CD4-positive, alpha-beta T cell treated with Interleukin-17A for 1 hour (primary cell): ENCODE results near the gene TMEM271.
"Not testable (repeated sequence)": the region's sequence is repeated elsewhere in the genome, so short reads cannot be mapped to it uniquely, and the experiment has no call there.

Experiments
- DNase-seq: peaks from one replicate; pipeline ENCODE4 v3.0.0-alpha.2; 2020

TMEM271 gene

DNA sequence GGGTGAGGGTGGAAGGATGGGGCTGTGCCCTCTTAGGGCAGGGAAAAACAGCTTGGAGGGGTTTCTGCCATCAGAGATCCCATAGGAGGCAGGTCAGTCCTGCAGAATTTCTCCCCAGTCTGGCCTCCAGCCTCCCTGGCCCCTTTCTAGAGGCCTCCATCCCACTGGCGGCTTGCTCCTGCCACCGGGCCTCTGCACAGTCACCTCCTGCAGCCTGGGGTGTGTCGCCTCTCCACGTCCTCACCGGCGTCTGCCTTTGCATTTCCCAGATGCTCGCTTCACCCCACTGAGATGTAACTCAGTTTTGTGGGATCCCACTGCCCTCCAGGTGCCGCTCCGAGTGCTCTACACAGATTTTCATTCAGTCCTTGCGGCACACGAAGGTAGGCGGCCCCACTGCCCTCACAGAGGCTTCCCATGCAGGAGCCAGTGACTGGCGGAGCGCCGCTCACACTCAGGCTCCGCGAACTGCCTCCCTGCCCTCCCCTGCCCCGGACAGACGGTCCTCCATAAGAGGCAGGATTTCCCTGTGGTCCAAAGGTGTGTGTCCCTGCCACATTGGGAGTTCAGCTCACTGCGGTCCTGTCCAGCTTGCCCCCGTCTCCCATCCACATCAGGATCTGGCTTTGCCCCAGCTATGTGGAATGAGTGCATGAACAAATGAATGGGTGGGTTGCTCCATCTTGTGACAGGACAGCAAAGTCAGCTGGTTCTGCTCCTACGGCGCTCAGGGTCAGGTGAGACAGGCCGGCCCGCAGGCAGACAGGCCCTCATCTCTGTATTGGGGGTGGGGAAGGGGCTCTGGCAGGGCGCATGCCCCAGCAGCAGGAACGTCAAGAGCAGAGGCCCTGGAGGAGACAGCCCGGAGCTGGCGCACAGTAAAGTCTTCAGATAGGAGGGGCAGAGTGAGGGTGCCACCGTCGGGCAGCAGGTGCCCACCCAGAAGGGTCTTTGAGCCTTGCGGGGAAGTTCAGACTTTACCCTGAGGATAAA is 2.7 kb upstream of the TMEM271 start:
- no peak for DNase-seq

DNA sequence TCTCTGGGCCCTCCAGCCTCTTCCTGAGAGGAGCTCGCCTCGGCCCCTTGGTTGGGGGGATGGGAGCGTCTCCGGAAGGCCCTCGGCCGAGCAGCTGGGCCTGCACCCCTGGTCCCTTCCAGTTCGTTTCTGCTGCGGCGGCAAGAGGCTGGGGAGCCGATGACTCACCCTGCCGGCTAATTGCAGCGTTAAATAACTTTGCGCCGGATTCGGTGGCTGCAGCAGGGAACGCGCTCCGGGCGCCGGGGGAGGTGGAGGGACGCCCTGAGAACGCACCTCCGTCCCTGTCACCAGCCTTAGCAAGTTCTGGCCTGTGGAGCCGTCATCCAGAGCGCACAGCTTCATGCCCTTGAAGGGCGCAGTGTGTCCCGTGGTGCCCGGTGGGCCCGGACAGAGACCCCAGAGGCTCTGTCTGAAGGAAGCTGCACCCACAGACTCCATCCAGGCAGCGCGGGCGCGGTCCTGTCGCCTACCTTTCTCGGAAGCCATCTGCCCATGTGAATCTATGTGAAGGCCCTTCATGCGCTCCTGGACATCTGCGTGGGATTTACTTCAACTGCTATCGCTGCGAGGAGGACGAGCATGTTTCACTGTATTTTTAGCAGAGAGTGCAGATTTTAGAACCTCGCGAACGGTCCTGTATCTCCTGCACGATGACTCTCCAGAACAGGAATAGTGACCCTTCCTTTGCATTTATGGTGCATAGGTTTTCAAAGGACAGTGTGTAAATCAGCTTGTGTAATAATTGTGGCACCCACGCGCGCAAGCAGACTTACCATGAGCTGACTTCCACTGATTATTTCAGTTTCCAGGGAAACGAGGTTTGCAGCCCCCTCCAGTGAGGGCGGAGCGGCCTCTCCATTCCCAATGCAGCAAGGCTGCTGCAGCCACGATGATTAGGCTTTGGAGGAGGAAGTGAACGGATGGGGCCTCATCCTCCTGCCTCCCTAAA is 1.7 kb upstream of the TMEM271 start:
- no peak for DNase-seq

GRCh38 chr4:576991-577498 is 950 bp upstream of the TMEM271 start:
- no peak for DNase-seq

DNA sequence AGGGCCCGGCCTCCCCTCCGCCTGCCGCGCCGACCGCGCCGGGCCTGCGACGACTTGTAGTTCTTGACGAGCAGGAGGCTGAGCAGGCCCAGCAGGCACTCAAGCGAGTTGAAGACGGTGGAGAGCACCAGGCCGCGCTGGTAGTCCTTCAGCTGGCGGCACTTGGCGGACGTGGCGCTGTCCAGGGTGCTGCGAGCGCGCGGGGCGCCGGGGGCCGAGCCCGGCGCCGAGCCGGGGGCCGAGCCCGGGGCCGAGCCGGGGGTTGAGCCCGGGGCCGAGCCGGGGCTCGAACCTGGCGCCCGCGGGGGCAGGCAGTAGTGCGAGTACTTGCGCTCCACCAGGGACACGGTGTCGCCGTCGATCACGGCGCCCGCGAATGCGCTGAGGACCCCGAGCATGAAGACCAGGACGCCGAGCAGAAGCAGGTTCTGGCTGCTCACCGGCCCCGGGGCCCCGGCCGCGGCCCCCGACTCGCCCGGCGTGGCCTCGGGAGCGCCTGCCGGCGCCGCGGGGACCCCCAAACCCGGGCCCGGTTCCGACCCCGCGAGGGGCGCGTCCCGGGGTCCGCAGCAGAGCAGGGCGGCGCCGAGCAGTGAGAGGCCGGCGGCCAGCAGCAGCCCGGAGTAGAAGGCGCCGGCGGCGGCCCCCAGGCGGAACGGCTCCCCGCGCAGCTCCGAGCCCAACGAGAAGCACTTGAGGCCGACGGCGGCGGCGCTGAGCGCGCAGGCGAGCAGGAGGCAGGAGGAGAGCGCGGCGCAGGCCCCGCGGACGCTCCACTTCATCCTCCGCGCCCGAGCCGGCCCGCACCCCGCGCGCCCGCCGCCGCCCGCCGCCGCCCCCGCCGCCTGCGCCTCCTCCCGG is 584 bp downstream of the TMEM271 start:
- no peak for DNase-seq

- no peak for DNase-seq
Measured at GRCh38 chr4:574346-575161, 1.5 kb downstream of the TMEM271 start.

DNA sequence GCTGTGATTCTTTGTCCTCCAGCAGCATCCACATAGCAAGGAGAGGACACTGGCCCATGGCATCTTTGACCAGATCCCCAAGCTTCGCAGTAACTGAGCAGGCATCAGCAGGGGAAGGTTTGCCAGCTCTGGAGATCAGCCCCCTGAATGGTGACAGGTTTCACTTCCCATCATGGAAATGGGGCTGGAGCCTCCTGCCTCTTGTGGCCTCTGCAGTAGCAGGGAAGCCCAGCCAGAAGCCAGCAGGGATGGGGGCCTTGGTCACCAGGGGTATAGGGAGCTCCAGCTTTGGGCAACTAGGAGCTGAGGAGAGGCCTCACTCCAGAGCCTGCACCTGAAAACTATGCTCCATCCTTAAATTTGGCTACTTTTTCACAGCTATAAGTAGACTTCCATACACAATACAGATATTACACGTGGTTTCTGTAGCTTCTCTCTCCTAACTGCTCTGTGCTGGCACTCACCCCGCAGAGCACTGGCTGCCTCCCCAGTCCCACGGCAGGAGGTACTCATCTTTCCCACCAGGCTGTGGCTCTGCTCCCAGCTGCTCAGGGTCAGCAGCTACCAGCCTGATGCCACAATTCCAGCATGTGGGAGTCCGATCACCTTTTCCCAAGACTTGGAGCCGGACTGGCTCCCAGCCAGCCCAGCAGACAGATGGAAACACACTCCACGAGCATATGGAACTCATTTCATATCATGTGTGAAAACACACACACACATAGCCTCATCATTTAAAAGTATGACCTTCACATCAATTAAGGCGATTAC is 2.8 kb downstream of the TMEM271 start:
- DNase-seq: no peak

- DNase-seq: no peak
Measured at GRCh38 chr4:572594-572993, 3.5 kb downstream of the TMEM271 start.

GRCh38 chr4:571838-572572 is 4.1 kb downstream of the TMEM271 start:
- DNase-seq: no peak

DNA sequence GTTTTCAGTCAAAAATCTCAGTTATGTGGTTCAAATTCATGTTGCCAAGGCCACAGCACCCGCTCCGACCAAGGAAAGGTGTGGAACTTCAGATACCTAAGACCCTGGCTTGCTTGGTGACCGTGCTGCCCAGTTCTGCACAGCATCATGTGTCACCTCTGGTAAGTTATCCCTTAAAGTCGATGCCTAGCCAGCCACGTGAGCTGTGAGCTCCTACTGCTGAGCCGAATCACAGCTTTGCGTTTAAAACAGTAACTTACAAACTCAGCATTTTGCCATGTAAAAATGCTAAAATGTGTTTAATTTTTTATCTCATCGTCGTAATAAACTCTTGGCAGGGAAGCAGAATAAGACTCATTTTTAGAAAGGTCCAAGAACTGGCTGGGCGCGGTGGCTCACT is 5.3 kb downstream of the TMEM271 start:
- no peak for DNase-seq

- no peak for DNase-seq
Measured at GRCh38 chr4:569958-570667, 6.0 kb downstream of the TMEM271 start.

DNA sequence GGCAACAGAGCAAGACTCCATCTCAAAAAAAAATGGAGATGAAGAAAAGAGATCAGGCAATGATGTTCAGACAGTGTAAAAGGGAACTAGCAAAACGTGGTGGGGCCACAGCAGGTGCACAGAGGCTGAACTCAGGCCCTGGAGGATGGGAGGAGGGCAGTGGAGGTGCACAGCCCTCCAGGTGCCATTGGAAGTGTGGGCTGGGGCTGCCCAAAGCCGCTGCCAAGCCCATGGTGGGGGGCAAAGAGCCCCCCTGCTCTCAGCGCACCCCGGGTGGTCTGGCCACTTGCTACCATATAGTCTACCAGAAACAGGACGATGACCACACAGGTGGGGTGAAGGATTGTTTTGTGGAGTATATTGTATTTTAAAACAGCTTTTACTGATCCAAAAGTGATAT is 7.1 kb downstream of the TMEM271 start:
- DNase-seq: no peak

DNA sequence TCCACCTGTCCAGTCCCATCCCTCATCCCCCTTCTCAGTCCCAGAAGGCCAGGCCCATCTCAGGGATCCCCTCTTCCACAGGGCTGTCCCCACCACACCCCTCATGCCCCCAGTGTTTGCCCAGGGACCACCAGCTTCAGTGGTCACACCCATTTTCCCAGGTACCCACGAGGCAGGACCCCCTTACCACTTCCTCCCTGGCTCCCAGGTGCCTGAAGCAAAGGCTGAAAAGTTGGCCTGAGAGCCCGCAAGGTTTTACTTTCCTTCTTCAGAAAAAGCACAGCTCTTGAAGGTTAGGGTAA is 7.8 kb downstream of the TMEM271 start:
- no peak for DNase-seq

DNA sequence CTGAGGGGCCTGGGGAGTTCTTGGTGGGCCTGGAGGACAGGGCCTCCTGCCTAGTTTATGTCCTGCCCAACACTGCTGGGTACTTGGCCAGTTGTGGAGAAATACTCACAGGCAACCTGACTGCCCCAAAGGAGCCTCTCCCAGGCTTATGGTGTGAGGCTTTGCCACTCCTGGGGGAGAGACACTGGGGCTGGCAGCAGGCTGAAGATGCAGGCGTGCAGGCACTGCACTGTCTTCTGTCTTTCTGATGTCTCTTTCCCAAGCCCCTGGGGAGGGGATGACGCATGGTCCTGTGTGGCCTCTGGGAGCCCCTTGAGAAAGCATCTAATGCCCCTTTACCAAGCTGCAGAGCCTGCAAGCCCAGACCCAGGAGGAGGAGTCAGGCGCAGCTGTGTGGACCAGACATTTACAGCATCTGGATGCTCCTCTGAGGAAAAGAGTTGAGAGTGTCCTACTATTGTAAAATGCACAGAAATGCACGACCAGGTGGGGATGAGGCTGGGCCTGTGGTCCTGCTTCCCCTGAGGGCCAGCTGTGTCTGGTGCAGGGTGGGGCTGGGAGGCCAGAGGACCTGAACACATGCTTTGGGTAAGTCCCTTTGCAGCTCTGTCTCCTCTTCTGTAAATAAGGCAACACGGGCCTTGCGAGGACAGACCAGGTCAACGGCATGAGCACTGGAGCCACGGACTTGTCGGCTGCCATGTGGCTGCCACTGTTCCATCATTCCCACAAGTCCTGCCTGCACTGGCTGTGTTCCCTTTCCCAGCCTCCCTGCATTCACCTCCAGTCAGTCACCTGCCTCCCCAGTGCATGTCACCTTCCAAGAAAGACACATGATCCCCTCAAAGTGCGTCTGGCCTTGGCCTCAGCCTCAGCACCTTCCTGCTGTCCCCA is 8.4 kb downstream of the TMEM271 start:
- DNase-seq: no peak

DNA sequence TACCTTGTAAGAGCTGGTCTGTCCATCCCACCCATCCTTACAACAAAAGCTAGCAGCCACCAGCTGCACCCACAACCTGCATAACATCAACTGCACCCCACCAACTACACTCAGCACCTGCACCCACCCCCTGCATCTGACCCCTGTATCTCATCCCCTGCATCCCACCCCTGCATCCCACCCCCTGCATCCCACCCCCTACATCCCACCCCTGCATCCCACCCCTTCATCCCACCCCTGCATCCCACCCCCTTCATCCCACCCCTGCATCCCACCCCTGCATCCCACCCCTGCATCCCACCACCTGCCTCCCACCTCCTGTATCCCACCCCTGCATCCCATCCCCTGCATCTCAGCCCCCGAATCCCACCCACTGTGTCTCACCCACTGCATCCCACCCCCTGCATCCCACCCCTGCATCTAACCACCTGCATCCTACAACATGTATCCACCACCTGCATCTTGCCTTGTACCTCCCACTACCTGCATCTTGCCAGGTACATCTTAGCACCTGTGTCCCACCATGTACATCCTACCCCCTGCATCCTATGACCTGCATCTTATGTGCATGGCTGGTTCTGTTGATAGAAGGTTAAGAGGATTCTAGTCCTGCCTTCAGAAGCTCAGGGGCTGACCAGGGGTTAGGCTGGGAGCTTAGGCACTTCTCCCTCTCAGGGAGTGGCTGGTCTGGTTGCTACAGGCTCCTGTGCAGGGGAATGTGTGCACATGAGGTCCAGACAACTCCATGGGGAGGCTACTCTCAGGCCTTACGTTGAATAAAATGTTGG is 9.4 kb downstream of the TMEM271 start:
- DNase-seq: no peak

DNA sequence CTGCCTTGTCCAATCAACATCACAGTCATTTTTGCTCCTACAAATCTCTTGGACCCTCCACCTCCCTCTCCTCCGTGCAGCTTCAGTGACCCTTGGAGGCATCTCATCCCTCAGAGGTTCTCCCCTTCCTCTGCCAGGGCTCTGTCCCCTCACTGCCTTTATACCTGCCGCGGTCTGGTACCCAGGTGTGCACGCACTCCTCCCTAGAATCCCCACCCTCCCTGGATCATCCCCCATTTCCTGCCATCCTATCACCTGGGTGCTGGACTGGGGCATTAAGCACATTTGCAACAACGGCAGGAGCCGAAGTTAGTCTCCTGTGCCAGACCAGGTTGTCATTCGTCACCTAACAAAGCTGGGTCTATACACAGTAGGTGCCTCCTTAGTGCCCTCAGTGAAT is 10.1 kb downstream of the TMEM271 start:
- no peak for DNase-seq

DNA sequence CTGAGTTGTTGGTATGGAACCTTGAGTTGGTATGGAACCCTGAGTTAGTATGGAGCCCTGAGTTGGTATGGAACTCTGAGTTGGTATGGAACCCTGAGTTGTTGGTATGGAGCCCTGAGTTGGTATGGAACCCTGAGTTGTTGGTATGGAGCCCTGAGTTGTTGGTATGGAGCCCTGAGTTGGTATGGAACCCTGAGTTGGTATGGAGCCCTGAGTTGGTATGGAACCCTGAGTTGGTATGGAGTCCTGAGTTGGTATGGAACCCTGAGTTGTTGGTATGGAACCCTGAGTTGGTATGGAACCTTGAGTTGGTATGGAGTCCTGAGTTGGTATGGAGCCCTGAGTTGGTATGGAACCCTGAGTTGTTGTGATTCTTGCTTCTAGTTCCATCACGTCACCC is 10.5 kb downstream of the TMEM271 start:
- not testable (repeated sequence) for DNase-seq

- not testable (repeated sequence) for DNase-seq
Measured at GRCh38 chr4:562458-562857, 13.6 kb downstream of the TMEM271 start.

- no peak for DNase-seq
Measured at GRCh38 chr4:561426-561825, 14.7 kb downstream of the TMEM271 start.
